Uterus (tissue), 2 donors: Measurements from ENCODE around the gene SUGCT.

Experiments used
- CTCF ChIP-seq, 4 experiments: fragments of 200-600 bp in 2 of 4; fragments of 450-650 bp in 2 of 4; sonication (generic) in 2 of 4; IDR thresholded peaks; one replicate each; pipeline ENCODE4 v1.5.1; 2016 to 2019; ENCODE audit warnings: antibody characterized with exemption in 4 of 4, mild to moderate bottlenecking in 2 of 4, moderate library complexity in 1 of 4
- POLR2A ChIP-seq, 2 donors: fragments of 450-650 bp; IDR thresholded peaks; one replicate each; pipeline ENCODE4 v1.6.1; 2016; ENCODE audit warnings: antibody characterized with exemption in 2 of 2, mild to moderate bottlenecking in 1 of 2, moderate library complexity in 1 of 2

- TF ChIP-seq CTCF (IDR thresholded peaks at IDR 0.05) (no peak), POLR2A (IDR thresholded peaks at IDR 0.05) (no peak)
Observed at GRCh38 chr7:40499718-40500117, 364.9 kb downstream of the SUGCT start.
